ENCODE results near the gene SLC1A3.

- TF ChIP-seq CTCF (IDR thresholded peaks at IDR 0.05) (no peak), POLR2A (IDR thresholded peaks at IDR 0.05) (no peak)
Observed at GRCh38 chr5:36637516-36637915, 31.1 kb downstream of the SLC1A3 start.

All from body of pancreas (tissue), 4 donors.